Esophagus muscularis mucosa (tissue), 4 donors: ENCODE measurements around the gene METTL27.

Experiments
- EP300 ChIP-seq: sonication (generic); formaldehyde crosslinking; IDR thresholded peaks from one replicate; pipeline ENCODE4 v1.6.1; 2017; ENCODE audit warnings: antibody characterized with exemption
- POLR2A ChIP-seq: fragments of 450-650 bp; IDR thresholded peaks from one replicate; pipeline ENCODE4 v1.6.1; 2017; ENCODE audit warnings: antibody characterized with exemption, moderate library complexity, mild to moderate bottlenecking, low read depth
- TF ChIP-seq, protein P1 (sequence below), 3 experiments: fragments of 200-600 bp in 2 of 3; fragments of 450-650 bp in 1 of 3; sonication (generic) in 2 of 3; IDR thresholded peaks; one replicate each; pipeline ENCODE4 v1.5.1; 2017 to 2019; ENCODE audit warnings: antibody characterized with exemption in 3 of 3, mild to moderate bottlenecking in 2 of 3, moderate library complexity in 1 of 3

DNA sequence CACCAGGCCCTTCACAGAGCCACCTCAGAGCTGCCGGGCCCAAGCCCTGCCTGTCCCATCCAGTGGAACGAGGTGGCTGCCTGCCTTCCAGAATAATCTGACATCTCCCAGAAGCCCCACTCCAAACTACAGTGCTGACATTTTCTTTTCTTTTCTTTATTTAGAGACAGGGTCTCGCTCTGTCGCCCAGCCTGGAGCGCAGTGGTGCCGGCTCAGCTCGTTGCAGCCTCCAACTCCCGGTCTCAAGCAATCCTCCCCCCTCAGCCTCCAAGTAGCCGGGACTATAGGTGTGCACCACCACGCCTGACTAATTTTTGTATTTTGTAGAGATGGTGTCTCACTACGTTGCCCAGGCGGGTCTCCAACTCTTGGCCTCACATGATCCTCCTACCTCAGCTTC, 19.0 kb upstream of the METTL27 start:
- TF ChIP-seq, protein P1, sequence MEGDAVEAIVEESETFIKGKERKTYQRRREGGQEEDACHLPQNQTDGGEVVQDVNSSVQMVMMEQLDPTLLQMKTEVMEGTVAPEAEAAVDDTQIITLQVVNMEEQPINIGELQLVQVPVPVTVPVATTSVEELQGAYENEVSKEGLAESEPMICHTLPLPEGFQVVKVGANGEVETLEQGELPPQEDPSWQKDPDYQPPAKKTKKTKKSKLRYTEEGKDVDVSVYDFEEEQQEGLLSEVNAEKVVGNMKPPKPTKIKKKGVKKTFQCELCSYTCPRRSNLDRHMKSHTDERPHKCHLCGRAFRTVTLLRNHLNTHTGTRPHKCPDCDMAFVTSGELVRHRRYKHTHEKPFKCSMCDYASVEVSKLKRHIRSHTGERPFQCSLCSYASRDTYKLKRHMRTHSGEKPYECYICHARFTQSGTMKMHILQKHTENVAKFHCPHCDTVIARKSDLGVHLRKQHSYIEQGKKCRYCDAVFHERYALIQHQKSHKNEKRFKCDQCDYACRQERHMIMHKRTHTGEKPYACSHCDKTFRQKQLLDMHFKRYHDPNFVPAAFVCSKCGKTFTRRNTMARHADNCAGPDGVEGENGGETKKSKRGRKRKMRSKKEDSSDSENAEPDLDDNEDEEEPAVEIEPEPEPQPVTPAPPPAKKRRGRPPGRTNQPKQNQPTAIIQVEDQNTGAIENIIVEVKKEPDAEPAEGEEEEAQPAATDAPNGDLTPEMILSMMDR (IDR thresholded peaks at IDR 0.05), result no peak
- TF ChIP-seq POLR2A (no peak), EP300 (no peak)
